Stimulated activated CD4-positive, alpha-beta T cell treated with anti-CD3 and anti-CD28 coated beads, Interleukin-1b, Interleukin-23, amount 100 ng/mL, for 1 hour (primary cell): ENCODE data around the gene NRTN.
"Not testable (repeated sequence)": the region's sequence is repeated elsewhere in the genome, so short reads cannot be mapped to it uniquely, and the experiment has no call there.

Experiments used
- DNase-seq, 2 donors: peaks; one replicate each; pipeline ENCODE4 v3.0.0-alpha.2; 2020; ENCODE audit warnings: low read depth in 2 of 2

The NRTN gene

DNA sequence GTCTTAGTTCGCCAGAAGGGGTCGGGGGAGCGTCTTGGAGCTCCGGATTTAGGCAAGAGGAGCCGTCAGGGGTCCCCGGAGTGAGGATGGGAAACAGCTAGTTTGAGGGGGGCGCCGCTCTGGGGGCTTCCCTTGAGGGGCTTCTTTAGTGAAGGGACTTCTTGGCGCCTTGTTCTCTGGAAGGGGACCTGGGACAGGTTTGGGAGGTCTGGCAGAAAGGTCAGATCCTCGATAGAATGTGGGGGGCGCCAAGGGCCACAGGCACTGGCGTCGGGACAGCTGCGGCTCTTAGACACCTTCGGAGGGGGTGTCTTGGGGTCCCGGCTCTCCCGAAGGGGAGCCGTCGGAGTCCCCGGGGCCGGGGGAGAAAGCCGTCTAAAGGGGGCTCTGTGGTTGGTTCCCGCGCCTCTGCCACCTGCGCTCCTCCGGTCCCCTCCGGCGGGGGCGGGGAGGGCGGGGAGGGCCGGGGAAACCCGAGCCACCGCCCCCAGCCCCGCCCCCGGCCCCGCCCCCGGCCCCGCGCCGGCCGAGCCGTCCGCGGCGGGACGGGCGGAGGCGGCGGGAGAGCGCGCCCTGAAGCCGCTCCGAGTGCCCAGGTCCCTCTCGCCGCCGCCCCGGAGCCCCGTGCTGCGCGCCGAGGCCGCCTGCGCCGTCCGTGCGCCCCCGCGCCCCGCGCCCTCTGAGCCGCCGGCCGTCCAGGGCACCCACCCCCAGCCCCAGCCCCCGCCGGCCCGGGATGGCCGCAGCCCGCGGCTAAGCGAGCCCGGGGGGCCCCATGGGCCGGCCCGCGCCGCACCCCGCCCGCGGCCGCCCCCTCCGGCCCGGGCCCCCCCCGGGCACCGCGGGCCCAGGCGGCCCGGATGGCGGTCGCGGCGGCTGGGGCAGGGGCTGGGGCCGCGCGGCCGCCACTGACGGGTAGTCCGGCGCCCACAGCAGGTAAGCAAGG is at the start of gene NRTN:
Gene NRTN (plus strand): TSS at position 552 of the 946 bp plus-strand sequence. CDS start 19,099 bp downstream, outside the sequence.
- peak in 1 of 2 donors; percentile 11 for DNase-seq

DNA sequence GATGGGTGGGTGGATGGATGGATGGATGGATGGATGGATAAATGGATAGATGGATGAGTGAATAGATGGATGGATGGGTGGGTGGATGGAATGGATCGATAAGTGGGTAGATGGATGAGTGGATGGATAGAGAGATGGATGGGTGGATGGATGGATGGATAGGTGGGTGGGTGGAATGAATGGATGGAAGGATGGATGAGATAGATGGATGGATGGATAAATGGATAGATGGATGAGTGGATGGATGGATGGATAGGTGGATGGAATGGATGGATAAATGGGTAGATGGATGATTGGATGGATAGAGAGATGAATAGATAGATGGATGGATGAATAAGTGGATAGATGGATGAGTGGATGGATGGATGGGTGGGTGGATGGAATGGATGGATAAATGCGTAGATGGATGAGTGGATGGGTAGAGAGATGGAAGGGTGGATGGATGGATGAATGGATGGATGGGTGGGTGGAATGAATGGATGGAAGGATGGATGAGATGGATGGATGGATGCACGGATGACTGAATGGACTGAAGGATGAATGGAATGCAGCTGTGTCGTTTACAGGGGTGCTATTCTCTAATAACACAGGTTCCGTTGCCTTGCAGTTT is 42.2 kb upstream of the NRTN start:
- no peak for DNase-seq

- no peak for DNase-seq
Observed at GRCh38 chr19:5765220-5765619, 39.6 kb upstream of the NRTN start.

GRCh38 chr19:5767949-5768348 is 36.9 kb upstream of the NRTN start:
- no peak for DNase-seq

DNA sequence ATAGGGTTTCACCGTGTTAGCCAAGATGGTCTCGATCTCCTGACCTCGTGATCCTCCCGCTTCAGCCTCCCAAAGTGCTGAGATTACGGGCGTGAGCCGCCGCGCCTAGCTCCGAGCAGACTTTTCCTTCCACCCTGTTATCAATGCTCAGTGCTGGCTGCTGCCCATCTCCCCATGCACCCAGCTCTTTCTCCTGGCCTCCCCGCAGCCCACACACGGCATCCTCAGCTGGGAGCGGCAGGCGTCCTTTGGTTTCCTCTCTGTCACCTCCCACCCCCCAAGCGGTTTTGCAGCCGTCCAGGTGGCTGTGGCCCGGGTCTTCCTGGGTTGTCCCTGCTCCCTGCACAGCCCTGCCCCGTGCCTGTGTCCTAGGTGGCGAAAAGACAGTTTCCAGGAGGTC is 32.5 kb upstream of the NRTN start:
- DNase-seq, result no peak

GRCh38 chr19:5773276-5773675 is 31.6 kb upstream of the NRTN start:
- DNase-seq, result no peak

- no peak for DNase-seq
Observed at GRCh38 chr19:5774921-5775320, 29.9 kb upstream of the NRTN start.

DNA sequence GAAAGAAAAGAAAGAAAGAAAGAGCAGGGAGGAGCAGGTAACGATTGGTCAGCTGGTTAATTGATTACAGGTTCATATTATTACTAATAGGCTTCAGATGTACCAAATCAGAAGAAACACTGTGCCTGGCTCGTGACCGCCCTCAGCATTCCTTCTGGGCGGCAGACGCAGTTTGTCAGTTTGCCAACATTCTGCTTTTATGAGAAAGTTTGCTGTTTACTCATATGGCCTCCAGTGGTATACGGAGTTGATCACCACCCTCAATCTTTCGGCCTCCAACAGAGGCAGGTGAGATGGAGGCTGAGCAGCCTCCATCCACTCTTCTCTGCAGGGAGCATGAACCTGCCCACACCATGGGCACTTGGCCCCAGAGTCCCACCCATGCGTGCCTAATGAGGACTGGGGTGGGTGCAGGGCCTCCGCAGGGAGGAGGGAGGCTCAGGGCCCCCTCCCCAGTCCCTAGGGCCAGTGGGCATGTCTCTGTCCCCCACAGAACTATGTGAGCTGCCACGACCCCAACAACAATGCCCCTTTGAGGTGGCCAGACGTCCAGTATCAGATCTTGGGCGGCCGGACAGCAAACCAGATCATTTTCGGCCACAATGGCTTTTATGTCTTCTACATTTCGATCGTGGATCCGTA is 29.1 kb upstream of the NRTN start:
- no peak for DNase-seq

DNA sequence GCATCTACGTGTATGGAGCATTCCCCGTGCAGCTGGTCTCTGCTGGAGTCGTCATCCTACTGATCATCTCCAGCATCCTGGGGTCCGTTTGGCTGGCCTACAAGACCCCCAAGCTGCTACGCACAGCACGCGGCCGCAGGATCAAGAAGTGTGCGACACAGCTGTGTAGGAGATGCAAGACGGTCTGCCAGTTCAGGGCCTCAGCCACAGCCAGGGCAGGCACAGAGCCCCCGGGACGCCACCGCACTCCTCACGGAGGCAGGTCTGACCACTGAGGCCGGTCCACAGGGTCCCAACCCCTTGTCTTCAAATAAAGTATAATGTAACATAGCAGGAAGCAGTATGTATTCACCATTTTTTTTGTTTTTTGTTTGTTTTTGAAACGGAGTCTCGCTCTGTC is 26.5 kb upstream of the NRTN start:
- DNase-seq, result no peak

- not testable (repeated sequence) for DNase-seq
Observed at GRCh38 chr19:5780916-5781315, 24.0 kb upstream of the NRTN start.

GRCh38 chr19:5782322-5782721 is 22.5 kb upstream of the NRTN start:
- DNase-seq, result no peak

GRCh38 chr19:5782945-5783919 is 21.6 kb upstream of the NRTN start:
- DNase-seq, result no peak

GRCh38 chr19:5784581-5785147 is 20.2 kb upstream of the NRTN start, which contains the start of gene PRR22:
PRR22 (minus strand) TSS chr19:5784746; CDS start chr19:5784660, 86 bp downstream.
- no peak for DNase-seq

DNA sequence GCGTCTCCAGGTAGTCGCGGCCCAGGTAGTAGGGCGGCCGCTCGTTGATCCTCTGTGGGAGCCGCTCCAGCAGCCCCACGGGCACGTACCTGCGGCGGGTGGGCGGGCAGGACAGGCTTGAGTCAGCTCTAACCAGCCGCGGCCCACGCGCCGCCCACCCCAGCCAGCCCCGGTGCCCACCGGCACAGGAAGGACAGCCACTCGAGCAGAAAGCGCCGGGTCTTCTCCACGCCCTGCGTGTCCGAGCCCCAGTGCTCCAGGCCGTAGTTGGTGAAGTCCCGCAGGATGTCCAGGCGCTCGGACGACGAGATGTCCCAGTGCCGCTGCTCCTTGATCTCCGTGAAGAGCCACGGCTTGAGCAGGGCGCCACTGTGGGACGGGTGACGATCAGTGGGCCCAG is 19.4 kb upstream of the NRTN start:
- DNase-seq, result no peak

DNA sequence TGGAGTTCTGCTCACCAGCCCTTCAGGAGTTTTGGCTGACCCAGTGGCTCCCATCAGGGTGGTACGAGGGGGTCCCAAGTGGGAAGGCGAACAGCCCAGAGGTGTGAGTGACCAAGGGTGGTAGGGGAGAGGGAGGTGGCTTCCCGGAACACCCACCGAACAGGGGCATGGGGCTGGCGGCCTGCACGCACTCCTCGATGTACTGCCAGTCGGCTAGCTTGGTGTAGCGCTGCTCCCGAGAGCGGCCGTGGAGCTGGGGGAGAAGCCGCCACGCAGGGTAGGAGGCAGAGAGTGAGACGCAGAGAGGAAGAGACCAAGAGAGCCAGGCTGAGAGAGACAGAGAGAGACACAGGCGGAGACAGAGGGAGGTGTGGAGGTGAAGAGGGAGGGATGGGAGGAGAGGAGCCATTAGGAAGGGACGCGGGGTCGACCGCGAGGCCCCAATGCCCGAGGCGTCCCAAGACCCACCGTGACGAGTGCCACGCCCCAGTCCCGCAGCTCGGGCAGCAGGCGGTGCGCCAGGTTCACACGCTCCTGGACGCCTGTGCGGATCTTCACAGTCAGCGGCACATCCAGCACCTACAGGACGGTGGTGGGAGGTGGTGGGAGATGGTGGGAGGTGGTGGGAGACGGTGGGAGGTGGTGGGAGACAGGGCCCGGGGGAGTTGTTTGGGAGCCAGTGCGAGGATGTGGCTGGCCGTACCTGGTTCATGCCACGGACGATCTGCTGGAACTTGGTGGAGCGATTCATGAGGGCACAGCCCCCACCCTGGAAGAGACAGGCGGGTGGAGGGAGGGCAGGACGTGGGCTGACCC is 18.1 kb upstream of the NRTN start:
- no peak for DNase-seq

DNA sequence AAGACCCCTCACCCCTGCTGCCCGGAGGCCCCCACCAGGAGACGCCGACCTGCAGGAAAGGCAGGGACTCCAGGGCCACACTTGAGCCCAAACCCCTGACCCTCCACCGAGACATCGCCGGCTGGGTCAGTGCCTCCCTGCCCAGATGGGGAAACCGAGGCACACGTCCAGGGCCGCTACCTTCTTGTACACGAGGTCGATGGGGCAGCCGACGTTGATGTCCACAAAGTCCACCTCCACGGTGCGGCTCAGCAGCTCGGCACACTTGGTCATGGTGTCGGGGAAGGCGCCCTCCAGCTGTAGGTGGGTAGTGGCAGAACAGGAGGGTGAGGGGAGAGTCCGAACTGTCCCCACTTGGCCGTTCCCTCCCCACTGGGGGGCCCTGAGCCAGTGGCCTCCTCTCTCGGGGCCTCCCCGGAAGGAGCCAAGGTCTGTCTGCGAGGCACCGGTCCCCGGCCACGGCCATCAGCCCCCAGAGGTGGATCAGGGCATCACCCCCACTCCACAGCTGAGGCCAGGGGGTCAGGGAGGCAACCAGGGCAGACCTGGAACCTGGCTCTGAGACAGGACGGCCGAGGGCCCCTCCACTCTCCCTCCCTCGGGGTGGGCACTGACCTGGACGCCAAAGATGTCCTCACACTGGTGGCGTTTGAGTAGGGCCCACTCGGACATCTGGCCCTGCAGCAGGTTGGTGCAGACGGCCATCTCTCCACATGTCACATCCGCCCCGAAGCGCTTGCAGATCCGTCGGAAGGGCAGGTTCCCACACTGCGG is 17.3 kb upstream of the NRTN start:
- DNase-seq, result no peak

DNA sequence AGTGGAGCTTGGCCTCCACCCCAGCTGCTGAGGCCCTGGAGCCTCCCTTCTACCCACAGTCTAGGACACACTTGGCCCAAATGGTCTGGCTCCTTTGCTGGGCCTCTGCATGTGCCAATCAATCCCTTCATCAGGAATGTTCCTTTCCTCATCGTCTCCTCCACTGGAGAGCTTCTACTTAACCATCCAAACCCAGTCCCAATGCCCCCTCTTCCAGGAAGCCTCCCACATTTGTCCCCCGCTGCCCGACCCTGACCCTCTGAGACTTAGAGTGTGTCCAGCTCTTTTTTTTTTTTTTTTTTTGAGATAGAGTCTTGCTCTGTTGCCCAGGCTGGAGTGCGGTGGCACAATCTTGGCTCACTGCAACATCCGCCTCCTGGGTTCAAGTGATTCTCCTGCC is 16.4 kb upstream of the NRTN start:
- DNase-seq, result no peak

GRCh38 chr19:5789351-5789761 is 15.5 kb upstream of the NRTN start:
- DNase-seq, result no peak

DNA sequence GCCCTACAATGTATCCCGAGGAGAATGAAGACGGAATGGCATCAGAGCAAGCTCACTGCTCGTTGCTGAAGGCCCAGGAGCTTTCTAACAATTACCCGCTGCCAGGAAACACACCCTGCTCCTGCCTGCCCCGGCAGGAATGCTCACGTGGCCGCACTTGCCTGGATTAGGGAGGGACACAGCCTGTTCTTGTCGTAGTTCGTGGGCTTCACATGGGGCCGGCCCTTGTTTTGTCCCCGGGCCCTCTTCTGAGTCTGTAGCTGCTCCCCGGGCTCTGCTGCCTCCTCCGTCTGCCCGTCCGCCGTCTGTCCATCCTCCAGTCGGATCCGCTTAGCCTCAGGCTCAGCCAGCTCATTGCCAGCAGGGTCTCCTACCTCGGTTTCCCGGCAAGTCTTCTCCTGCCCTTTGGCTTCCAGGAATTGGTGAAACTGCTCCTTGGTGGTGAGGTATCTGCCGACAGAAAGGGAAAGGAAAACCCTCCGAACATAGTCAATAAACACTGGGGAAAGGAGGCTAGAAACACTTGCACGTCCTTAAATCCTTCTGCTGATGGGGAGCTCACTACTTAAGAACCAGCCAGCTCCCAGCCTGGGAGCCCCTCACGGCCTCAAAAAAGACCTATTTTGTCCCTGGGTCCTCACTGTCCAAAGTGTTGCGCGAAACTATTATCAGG is 14.8 kb upstream of the NRTN start:
- DNase-seq, result no peak
